ENCODE data around the gene WWOX.

DNA sequence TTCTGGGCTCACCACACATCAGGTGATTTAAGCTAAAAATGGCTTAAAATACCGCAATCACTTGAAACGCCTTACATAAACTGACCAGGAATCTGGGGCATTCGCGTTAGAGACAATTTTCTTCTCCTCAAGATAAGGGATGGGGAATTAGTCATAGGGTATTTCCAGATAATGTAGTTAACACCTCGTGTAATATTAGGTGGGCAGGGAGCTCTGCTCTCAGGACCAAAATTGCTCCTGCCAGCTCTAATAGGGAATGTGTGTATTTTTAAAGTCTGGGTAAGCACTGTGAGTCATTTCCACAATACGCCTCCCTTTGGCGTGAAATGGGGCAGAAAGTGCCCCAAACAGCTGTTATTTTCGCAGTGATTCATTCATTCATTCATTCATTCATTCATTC lies 1092.5 kb downstream of the WWOX start:
- TF ChIP-seq CTCF (IDR thresholded peaks at IDR 0.05; ENCODE audit: poor library complexity) (no peak), EZH2 (IDR thresholded peaks at IDR 0.05; ENCODE audit: borderline replicate concordance) (no peak)

Data from hepatocyte (in vitro differentiated cells).